Activated B cell treated with CpG ODN at 0.5 μM for 24 hours (primary cell): ENCODE results near the gene ZNF860. TPM values are rescaled to one million over a fixed set of nuclear protein-coding genes. Genes with fewer than 3 reads are reported as not detected.

Source experiments
- ATAC-seq: fragments of 200-7000 bp; cut with Tn5 transposase; one replicate; pipeline ENCODE4 v1.10.0; 2021; ENCODE audit warnings: low read depth, mild to moderate bottlenecking, moderate library complexity
- CTCF ChIA-PET: fragments of 350-600 bp; sonication (Branson Sonifier 250); formaldehyde crosslinking; loops from one replicate; lab custom pipeline; 2021; ENCODE audit warnings: antibody characterized with exemption; lab: Charles Lee
- POLR2A ChIA-PET: fragments of 350-600 bp; sonication (Branson Sonifier 250); formaldehyde crosslinking; loops from one replicate; lab custom pipeline; 2021; ENCODE audit warnings: antibody characterized with exemption; lab: Charles Lee
- DNase-seq: peaks from one replicate; pipeline ENCODE4 v3.0.0; 2022
- H3K27ac Mint-ChIP-seq: one replicate; pipeline ENCODE4 v1.8.0; 2020; ENCODE audit warnings: mixed read lengths
- H3K27me3 Mint-ChIP-seq: one replicate; pipeline ENCODE4 v1.8.0; 2021; ENCODE audit warnings: mixed read lengths
- H3K36me3 Mint-ChIP-seq: one replicate; pipeline ENCODE4 v1.8.0; 2021; ENCODE audit warnings: low read depth, mixed read lengths
- H3K4me1 Mint-ChIP-seq: one replicate; pipeline ENCODE4 v1.8.0; 2021; ENCODE audit warnings: mixed read lengths
- H3K4me3 Mint-ChIP-seq: one replicate; pipeline ENCODE4 v1.8.0; 2020; ENCODE audit warnings: mild to moderate bottlenecking, mixed read lengths
- H3K9me3 Mint-ChIP-seq: one replicate; pipeline ENCODE4 v1.8.0; 2020; ENCODE audit warnings: mixed read lengths
- intact Hi-C: fragments of 100-400 bp; cut with micrococcal nuclease; formaldehyde crosslinking; loops from one replicate; pipeline ENCODE4 v1.15.1; 2024
- total RNA-seq: library from RNA; stranded (reverse); gene quantifications from 2 replicates; pipeline ENCODE4 v1.2.3, GENCODE V29; 2022
- TF ChIP-seq, protein P1 (sequence below): fragments of 200-600 bp; IDR thresholded peaks from one replicate; pipeline ENCODE4 v1.8.0; 2022; ENCODE audit warnings: antibody characterized with exemption, mild to moderate bottlenecking

The ZNF860 gene
- total RNA-seq, 1 donor from 2014 or later: 19.1 TPM

DNA sequence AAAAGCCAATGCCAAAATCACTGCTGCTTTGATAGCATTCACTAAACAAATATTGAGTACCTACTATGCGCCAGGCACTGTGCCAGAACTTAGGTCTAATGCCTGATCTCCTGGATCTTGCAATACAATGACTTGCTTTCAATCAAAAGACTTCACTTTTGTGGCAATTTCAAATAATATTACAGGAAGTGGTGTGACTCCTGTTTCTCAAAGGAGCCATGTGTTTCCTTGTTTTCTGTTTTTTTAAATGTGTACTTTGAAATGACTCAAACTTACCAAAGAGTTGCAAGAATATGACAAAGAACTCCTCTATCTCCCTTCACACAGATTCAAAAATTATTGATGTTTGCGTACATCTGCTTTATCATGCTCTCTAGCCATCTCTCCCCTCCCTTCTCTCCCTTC is 18.7 kb upstream of the ZNF860 start:
- peak overlapping the region; percentile 35 for H3K4me3 Mint-ChIP-seq
- no peak for ATAC-seq
- CTCF ChIA-PET: no interaction called here
- H3K27ac Mint-ChIP-seq: peak overlapping the region; percentile 94
- no peak for DNase-seq
- H3K36me3 Mint-ChIP-seq: peaks cover 16% of the 10 kb centered on the region
- H3K27me3 Mint-ChIP-seq: no peaks in the 10 kb centered on the region
- peaks cover 84% of the 10 kb centered on the region for H3K4me1 Mint-ChIP-seq
- POLR2A ChIA-PET: interaction anchor here (4.0 to 4.1 kb wide), 2 partner anchors 9 to 20 kb away, joined by 22 to 29 read pairs; partner anchors contain the start of genes OSBPL10 and ZNF860
- H3K9me3 Mint-ChIP-seq: no peaks in the 10 kb centered on the region
- intact Hi-C loops: no loop called here
- TF ChIP-seq, protein P1, sequence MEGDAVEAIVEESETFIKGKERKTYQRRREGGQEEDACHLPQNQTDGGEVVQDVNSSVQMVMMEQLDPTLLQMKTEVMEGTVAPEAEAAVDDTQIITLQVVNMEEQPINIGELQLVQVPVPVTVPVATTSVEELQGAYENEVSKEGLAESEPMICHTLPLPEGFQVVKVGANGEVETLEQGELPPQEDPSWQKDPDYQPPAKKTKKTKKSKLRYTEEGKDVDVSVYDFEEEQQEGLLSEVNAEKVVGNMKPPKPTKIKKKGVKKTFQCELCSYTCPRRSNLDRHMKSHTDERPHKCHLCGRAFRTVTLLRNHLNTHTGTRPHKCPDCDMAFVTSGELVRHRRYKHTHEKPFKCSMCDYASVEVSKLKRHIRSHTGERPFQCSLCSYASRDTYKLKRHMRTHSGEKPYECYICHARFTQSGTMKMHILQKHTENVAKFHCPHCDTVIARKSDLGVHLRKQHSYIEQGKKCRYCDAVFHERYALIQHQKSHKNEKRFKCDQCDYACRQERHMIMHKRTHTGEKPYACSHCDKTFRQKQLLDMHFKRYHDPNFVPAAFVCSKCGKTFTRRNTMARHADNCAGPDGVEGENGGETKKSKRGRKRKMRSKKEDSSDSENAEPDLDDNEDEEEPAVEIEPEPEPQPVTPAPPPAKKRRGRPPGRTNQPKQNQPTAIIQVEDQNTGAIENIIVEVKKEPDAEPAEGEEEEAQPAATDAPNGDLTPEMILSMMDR: no peak

DNA sequence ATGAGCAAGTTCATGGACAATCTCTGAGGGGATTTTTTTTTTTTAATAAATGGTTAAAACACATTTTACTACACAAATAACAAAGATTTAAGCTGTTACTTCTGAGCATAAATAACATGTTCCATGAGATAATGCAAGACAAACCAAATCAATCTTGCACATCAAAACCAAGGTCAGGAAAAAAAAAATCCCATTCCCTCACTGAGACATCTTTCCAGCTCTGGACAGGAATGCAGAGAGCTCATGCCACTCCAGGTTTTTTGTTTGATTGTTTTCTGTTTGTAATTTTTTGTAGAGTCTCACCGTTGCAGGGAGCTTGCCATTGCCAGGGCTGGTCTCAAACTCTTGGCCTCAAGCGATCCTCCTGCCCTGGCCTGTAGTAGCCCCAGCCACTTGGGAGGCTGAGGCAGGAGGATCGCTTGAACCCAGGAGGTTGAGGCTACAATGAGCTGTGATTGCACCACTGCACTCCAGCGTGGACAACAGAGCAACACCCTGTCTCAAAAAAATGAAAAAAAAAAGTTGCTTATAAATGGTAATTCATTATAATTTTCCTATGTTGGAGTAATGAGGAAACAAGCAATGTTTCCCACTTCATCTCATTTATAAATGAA is 14.5 kb upstream of the ZNF860 start:
- ChIA-PET POLR2A (interaction anchor here (0.5 to 1.6 kb wide), 6 partner anchors 9 to 368 kb away, joined by 3 to 5 read pairs (median 3); partner anchors contain the start of gene ZNF860), CTCF (interaction anchor here (1.1 to 1.4 kb wide), 3 partner anchors 11 to 109 kb away, joined by 3 to 4 read pairs (median 3); no protein-coding TSS in a partner anchor)
- intact Hi-C loops: no loop called here
- Mint-ChIP-seq H3K36me3 (peaks cover 36% of the 10 kb centered on the region), H3K9me3 (no peaks in the 10 kb centered on the region), H3K27me3 (no peaks in the 10 kb centered on the region), H3K4me3 (no peak overlapping the region), H3K4me1 (peaks cover 81% of the 10 kb centered on the region), H3K27ac (peak overlapping the region; percentile 67)
- TF ChIP-seq, protein P1: no peak
- ATAC-seq (no peak), DNase-seq (no peak)

DNA sequence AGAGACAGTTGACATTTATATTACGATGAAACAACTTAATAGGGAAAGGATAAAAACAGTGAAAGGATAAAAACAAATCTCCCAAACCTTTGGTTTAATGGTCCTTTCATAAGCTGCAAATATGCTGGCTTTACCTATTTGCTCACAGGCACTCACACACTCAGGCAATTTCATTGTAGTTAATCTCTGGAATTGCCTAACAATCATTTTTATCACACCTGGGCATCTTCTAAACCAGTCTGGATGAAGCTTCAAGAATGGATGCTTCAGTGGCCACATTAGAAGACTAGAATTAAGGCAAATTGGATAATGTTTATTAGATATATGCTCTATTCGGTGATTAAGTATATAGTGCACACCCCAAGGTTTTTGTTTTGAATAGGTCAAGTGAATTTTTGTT is 14.0 kb upstream of the ZNF860 start:
- no peak for ATAC-seq
- POLR2A ChIA-PET: interaction anchor here (0.5 to 1.6 kb wide), 3 partner anchors 10 to 367 kb away, joined by 3 to 5 read pairs (median 3); partner anchors contain the start of gene ZNF860
- intact Hi-C loops: no loop called here
- Mint-ChIP-seq H3K4me3 (no peak overlapping the region), H3K9me3 (no peaks in the 10 kb centered on the region), H3K36me3 (peaks cover 36% of the 10 kb centered on the region), H3K27ac (peak overlapping the region; percentile 47), H3K4me1 (peaks cover 83% of the 10 kb centered on the region), H3K27me3 (no peaks in the 10 kb centered on the region)
- TF ChIP-seq, protein P1: no peak
- no peak for DNase-seq
- CTCF ChIA-PET: interaction anchor here (1.1 to 1.4 kb wide), 2 partner anchors 11 to 109 kb away, joined by 3 read pairs; no protein-coding TSS in a partner anchor

DNA sequence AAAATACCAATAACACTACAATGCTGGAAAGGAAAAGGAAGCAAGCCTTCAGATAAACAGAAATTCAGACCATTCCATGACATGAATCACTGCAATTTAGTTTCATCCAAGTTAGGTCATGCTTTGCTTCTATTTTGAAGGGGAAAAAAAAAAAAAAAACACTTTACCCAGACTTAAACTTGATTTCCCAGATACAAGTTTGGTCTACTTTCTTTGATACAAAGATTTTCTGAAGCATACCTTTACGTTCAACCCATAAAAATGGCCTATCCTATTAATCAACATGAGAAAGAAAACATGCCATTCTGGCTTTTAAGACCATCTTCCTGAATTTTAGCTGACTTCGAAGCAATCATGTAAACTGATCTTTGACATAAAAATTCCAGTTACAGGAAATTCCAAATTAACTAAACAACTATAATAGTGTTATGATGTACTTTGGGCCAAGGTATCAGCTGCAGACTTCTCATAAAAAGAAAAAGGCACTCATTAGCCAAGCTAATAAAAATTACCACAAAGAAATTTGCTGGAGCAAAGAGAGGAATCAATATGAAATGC is 13.1 kb upstream of the ZNF860 start:
- ATAC-seq: no peak

More for the DNA sequence above, 13.1 kb upstream of the ZNF860 start:
- TF ChIP-seq, protein P1: no peak
- no peak for DNase-seq
- H3K27me3 Mint-ChIP-seq: no peaks in the 10 kb centered on the region
- CTCF ChIA-PET: no interaction called here
- no peaks in the 10 kb centered on the region for H3K9me3 Mint-ChIP-seq
- peaks cover 36% of the 10 kb centered on the region for H3K36me3 Mint-ChIP-seq
- H3K4me1 Mint-ChIP-seq: peaks cover 83% of the 10 kb centered on the region
- intact Hi-C loops: loop anchor here (1.0 kb wide), 1 partner anchor 8 kb away; no protein-coding TSS in a partner anchor
- POLR2A ChIA-PET: interaction anchor here (0.9 to 1.6 kb wide), 3 partner anchors 11 to 138 kb away, joined by 3 to 4 read pairs (median 3); partner anchors contain the start of genes GPD1L, OSBPL10 and ZNF860
- peak overlapping the region; percentile 94 for H3K27ac Mint-ChIP-seq
- no peak overlapping the region for H3K4me3 Mint-ChIP-seq
